NCI-H748 treated with DMSO at 0.1 percent for 48 hours (cell line): ENCODE data around the gene CCR6.
"Not testable (repeated sequence)": the region's sequence is repeated elsewhere in the genome, so short reads cannot be mapped to it uniquely, and the experiment has no call there.

Experiments
- DNase-seq: peaks from one replicate; lab custom pipeline; 2025; lab: John Stamatoyannopoulos, UW

Gene CCR6

DNA sequence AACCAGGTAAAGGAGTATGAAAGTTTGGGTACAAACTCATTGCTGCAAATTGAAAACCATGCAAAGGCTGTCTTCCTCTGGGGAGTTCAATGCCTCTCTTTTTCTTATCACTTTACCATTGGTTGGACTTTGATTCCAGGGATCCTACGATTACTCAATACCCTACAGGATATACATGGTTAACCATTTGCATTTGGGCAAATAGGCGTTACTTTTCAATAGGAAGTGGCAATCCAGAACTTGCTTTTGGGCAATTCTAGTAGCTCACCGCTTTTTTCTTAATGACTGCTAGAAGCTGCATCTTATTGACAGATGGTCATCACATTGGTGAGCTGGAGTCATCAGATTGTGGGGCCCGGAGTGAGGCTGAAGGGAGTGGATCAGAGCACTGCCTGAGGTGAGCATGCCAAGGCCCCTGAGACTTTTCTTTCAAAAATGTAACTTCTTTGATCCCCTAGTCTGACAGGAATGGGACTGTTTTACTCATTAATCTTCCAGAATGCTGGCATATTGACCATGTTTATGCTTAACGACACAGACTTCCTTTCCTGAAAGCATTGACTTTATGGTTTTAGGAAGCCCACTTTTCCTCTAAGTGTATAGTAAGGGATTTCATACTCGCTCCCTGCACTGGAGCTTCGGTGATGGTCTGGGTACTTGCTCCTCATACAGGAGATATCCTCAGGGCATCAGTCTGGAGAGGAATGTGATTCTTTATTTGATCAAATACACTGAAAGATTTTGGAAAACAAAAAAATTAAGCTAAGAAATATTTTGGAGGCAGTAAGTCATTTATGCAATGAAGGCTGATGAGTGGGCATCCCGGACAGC lies at the start of gene CCR6:
Gene CCR6, plus strand, starts transcription at position 270 of the 831 bp plus-strand sequence. CDS start 13,039 bp downstream, outside the sequence.
- no peak for DNase-seq

DNA sequence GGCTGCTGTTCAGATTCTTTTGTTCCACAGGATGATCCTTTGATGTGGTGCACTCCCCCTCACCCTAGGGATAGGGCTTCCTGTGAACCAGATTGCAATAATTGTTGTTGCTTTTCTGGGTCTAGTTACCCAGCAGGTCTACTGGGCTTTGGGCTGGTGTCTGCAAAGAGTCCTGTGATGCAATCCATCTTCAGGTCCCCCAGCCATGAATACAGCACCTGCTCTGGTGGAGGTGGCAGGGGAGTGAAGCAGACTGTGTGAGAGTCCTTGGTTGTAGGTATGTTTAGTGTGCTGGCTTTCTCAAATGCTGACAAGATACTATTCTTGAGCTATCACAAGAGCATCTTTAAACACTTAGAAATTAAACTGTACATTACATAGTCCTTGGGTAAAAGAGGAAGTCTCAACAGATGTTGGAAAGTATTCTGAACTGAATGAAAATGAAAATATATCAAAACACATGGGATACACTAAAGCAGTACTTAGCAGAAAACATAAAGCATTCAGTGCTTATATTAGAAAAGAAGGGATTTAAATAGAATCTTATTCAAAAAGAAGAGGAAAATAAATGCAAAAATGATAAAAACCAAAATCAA lies 49.1 kb upstream of the CCR6 start:
- no peak for DNase-seq

DNA sequence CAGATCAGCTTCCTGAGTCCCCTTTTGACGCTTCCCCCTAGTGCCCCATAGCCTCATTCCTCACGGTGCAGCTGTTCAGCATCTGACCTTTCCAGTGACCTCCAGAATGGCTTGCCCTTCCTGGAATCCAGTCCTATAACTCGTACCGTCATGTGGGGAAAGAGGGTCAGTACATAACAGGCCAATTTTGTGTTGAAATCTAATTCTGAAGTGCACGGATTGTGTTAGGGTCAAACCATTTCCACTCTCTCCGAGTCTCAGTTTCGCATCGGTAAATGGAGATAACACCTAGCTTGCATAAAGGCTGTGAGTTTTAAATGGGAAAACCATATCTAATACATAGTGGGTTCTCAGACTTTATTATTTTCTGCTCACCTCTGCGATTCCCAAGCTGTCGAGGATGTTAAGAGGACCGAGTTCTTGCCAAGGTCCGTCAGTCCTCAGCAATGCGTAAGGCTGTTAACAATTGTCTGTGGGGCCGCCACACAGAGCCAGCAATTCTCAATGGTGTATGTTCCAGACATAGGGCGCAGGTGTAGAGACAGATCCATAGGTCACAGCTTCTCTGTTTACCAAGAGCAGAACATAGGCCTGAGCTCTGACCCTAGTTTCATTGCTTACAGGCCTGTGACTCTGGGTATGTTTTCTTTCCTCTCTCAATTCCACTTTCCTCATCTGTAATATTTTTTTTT lies 45.5 kb upstream of the CCR6 start:
- no peak for DNase-seq

DNA sequence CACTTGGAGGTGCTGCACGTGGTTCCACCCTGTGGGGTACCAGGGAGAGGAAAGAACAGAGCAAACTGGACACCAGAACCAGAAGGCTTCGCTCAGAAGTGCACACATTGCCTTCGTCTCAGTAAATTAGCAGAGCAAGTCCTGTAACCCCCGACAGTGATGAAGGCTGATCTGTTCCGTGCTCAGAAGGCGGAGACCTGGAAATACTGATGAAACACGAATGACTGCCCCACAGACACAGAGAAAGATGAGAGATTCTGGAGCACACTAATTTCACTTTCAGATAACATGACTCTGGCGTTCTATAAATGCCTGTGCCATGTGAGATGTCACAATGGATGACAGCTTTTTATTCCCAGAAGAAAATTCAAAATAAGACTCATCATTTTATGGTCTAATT lies 44.2 kb upstream of the CCR6 start:
- no peak for DNase-seq

DNA sequence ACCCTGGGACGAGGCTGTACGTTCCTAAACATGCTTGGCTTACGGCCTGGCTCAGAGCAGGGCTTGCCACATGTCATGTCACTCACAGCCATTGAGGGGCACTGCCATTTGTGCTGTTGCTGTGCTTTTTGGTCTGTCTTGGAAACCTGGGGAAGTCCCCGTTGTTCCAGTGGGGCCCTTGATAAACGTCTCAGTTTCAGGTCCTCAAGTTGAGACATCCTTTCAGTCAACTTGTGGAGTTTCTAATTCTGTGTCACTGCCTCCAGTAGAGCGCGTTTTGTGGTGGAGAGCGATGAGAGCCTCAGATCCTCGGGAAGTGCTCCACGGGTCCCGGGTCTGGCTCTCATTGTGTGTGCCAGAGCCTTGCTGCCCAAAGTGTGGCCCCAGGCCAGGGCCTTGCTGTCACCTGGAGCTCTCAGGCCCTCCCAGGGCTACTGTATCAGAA lies 43.0 kb upstream of the CCR6 start:
- no peak for DNase-seq

DNA sequence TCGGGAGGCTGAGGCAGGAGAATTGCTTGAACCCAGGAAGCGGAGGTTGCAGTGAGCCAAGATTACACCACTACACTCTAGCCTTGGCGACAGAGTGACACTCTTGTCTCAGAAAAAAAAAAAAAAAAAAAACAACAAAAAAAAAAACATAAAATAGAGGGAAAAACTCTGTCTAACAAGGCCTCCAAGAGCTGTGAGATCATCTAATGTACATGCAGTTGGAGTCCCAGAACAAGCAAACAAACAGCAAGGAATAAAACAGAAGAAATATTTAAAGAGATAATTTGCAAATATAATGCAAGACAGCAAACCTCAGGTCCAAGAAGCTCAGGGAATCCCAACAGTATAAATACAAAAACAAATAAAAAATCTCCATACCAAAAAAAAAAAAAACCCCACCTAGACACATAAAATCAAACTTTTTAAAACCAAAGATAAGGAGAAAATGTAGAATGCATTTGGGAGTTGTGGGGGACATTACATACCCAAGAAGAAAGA lies 35.0 kb upstream of the CCR6 start:
- DNase-seq: no peak

DNA sequence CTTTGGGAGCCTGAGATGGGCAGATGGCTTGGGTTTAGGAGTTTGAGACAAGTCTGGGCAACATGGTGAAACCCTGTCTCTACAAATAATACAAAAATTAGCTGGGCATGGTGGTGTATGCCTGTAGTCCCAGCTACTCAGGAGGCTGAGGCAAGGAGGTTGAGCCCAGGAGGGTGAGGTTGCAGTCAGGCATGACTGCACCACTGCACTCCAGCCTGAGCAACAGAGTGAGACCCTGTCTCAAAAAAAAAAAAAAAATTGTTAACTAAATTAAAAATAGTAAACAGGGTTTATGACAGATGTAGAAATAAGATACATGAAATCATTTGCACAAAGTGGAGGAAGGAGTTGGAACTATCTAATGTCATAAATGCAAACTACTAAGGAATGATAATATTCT lies 34.2 kb upstream of the CCR6 start:
- not testable (repeated sequence) for DNase-seq

DNA sequence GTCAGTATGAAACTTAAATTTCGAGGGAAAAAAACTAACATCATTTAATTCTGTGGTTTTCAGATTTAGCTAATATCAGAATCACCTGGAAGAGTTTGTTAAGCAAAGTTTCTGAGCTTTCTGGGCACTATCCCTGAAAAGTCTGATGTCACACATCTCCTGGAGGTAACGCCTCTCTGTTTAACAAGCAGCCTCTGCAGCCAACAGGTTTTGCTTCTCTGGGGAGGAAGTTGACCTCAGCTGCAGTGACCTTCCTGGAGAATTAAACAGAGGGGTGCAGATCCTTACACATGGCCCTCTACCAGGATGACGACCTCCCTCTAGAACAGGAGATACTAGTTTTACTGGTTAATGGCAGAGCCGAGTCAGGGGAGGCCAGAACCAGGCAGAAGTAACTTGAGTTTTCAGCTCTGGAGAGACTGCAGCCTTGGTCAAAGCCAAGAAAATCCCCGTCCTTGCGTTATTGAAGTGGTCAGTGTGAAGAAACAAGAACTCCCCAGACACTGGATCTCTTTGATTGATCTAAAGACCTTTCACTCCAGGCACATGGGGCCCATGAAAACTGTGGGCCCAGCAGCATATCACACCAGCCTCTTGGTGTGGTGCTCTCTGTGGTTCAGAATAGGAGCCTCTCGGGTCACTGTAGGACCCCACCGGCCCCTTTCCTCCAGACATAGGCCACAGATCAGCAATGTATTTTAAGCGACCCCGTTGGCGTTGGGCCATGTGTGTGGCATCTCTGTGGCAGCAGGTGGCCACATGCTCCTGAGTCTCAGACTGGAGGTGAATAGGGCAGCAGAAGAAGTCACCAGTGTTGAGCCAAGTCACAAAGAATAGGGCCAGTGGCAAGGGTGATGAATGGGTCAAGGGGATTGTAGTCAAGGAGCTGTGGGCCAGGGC lies 33.4 kb upstream of the CCR6 start:
- no peak for DNase-seq

DNA sequence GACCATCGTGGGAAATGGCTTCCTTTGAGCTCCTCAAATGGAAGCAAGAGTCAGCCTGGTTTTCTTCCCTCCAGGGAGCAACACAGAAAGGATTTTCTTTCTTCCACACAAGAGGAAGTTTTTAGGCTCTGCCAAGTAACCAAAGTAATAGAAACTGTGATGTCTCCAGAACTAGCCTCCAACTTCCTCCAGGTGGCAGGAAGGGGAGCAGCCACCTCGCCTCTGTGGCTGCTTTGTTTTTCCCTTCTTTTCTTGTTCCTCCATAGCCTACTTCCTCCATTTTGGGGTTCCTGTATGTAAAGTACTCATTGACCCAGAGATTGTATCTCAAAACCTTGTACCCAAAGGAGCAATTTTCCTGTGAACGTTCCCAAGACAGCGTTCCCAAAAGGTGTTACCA lies 32.7 kb upstream of the CCR6 start:
- DNase-seq: no peak

DNA sequence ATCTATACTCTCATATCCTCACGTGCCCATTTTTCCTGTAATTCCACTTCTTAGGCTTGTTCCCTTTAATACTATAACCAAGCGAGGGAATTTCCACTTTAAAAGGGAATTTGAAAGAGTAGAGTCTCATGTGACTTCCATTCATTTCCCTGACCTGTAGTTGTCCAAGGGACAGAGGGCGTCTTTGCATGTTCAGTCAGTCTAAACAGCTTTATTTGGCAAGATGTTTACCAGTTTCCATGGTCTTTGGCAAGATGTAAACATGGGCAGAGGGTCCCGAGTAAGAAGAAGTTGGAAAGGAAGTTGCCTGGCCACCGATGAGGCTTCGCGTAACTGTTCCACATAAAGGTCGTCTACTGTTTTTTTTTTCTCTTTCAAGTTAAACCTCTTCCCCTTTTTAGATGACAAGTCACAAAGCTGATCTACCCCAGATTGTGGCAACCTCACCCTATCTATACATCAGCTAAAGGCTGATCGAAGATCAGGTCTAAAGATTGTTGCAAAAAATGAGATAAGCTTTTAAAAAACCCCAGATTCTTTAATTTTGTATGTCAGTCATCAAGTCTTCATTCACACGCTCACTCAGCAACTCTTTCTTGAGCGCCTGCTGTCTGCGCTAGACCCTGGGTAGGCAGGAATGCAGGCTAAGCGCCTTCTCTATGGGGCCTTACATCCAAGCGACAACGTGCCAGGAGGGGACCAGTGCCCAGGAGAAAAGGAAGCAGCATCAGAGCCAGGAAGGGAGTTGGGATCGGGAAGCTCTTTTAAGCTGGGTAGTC lies 31.7 kb upstream of the CCR6 start:
- DNase-seq: no peak

DNA sequence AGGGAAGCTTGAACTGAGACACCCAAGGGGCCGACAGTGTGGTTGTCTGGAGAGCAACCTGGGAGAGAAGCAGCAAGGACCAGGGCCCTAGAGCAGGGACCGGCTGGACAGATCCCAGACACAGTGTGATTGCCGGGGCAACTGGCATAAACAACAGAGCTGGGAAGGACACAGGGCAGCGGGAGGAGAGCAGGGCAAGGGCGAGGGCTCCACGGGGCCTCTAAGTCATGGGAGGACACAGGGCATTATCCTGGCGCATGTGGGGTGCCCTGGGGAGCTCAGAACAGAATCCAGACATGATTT lies 31.1 kb upstream of the CCR6 start:
- no peak for DNase-seq

DNA sequence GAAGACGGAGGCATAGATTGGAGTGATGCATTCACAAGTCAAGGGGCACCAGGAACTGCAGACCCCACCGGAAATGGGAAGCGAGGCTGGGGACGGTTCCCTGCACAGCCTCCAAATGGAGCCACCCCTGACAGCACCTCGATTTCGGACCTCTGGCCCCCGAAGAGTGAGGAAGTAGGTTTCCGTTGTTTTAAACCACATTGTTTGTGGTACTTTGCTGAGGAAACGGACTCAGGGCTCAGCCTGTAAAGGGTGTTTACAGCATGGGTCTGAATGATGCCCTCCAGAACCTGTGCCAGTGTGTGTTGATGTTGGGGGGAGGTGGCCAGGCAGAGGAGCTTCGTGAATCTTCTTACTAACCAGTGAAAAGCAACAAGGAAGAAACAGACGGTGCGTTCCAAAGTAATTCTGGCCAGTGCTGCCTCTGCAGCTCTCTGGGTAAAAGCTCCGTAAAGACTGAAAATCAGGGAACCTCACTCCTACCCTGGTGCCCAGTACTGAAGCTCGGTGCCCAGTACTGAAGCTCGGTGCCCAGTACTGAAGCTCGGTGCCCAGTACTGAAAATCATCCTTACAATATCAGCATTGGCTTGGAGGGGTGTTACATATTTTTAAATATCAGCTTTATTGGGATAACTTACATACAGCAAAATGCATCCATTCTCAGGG lies 30.1 kb upstream of the CCR6 start:
- no peak for DNase-seq

DNA sequence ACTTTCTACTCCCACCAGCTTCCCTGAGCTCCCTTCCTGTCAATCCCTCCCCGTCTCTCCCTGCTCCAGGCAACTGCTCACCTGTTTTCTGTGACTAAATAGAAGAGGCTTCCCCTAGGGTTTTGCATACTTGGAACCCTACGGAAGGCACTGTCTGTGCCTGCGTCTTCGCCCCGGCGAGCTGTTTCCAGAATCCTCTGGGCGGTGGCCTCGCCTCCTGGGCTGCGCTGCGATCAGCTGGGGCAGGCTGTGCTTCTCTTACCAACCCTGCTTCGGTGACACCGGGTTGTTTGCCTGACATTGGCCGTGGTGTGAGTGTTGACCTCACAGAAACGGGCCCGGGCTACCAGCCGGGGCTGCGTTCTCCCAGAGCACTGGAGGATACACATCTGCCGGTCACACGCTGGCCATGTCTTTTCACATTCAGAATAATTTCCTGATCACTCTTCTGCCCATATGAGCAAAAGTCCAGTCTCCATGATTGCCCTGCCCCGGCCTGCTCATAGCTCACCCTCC lies 29.4 kb upstream of the CCR6 start:
- no peak for DNase-seq

DNA sequence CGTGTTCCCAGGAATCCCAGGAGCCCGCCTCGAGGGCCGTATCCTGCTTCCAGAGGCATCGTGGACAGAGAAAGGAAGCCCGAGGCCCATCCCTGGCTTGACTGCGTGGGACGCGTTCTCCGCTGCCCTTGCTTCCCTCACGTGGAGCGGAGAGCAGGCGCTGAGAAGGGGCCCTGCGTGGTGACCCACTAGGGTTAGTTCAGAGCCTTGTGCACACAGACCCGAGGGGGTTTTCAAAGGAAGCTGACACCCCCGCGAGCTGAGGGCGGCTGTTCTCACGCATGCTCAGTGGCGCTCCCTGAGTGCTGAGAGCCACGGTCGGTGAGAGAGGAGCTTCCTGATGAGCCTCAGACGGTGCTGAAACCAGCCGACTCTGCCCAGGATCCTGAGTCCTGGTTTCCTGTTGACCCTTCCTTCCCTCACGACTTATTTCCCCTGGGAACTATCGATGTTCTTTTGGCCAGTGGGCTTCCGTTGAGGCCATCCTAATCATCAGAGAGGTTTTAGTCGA lies 28.9 kb upstream of the CCR6 start:
- DNase-seq: no peak

DNA sequence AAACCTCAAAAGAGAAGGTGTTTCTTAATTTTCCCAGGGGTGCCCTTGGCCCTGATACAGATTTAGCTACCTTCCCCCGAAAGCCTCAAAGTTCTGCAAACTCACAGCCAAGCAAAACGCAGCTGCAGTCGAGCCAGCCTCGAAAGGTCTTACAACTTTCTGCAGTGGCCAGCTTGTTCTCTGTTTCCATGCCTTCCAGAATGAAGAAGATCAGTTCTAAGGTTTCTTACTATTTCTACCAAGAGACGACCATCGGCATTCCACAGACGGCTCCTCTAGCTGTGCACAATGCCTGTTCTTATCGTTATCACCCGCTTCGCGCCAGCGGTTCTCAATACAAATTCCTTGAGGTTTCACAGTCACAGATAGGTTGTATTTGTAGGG lies 28.5 kb upstream of the CCR6 start:
- DNase-seq: no peak

DNA sequence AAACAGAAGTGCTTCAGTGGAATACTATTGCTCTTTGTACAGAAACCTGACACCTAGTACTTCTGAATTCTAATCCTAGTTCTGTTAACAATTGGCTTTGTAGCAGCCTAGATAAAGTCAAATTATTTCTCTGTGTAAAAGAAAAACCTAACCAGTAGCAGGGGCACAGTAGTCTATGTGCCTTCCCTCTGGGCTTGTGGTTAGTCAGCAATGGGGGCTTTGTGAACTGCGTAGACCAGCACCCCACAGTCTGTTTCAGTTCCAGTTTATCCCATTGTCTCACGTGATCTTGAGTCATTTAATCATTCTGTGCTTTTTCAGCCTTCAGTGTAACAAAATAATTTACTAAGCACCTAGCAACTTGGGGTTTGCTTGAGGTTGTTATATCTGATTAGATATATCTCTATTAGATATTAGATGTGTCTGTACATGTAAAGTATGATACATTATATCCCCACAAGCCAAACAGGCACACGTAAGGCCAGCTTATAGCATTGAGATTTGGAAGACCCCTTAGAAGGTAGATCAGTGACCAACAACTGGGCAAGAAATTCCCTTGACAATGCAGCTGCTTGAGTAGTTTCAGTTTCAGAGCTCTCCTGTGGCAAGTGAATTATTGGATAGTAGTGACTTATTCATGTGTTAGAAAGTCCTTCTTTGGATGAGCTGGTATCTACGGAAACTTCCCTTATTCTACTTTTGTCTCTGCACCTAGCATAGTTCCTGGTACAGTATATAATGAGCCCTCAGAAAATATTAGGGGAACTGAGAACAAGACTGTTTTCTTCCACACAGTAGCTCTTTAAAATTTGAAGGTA lies 27.9 kb upstream of the CCR6 start:
- DNase-seq: no peak

DNA sequence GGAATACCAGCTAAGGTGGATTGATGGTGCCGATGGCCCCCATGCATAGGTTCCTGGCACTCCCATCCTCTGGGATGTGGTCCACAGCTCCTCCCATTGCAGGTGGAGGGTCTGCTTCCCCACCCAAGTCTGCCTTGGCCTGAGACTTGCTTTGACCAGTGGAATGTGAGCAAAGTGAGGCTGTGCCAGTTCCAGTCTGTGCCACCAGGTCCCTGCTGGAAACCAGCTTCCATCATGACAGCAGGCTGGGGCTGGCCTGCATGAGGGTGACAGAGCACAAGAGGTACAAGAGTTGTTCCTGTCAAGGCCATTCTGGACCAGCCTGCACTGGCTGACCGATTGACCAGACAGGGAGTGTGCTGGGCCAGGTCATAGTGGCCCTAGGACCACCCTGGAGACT lies 27.0 kb upstream of the CCR6 start:
- DNase-seq: no peak

DNA sequence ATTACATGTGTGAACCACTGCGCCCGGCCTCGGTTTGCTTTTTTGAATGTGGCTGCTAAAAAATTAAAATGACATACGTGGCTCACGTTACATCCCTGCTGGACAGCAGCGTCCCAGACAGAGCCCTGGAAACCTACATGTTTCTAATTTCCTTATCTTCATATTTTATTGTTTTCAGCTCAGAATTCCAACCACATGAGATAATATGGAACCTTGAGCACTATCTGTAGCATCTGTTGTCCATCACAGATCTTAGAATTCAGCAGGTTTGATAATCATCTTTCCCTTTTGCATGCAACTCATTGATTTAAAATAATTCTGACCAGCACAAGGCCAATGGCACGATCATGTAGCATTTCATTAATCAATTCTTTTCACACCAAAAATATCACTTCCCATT lies 25.9 kb upstream of the CCR6 start:
- DNase-seq: no peak

DNA sequence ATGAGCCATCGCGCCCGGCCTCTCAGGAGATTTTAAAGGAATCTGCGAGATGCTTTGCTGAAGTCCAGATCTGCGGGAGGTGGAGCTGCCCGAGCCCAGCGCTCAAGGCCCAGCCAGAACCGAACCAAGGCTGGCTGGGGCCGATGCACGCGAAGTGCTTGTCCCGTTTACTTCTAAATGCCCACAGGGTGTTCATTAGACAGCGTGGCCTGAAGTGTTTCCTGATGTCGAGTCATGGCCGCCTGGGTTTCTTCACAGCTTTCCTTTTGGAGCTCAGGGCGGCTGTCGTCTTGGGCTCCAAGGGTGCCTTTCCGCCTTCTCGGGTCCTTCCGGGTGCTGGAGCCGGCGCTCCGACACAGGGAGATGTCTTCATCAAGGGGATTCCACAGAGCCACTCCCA lies 25.1 kb upstream of the CCR6 start:
- DNase-seq: no peak
